ENCODE results near the gene ANO10.

DNA sequence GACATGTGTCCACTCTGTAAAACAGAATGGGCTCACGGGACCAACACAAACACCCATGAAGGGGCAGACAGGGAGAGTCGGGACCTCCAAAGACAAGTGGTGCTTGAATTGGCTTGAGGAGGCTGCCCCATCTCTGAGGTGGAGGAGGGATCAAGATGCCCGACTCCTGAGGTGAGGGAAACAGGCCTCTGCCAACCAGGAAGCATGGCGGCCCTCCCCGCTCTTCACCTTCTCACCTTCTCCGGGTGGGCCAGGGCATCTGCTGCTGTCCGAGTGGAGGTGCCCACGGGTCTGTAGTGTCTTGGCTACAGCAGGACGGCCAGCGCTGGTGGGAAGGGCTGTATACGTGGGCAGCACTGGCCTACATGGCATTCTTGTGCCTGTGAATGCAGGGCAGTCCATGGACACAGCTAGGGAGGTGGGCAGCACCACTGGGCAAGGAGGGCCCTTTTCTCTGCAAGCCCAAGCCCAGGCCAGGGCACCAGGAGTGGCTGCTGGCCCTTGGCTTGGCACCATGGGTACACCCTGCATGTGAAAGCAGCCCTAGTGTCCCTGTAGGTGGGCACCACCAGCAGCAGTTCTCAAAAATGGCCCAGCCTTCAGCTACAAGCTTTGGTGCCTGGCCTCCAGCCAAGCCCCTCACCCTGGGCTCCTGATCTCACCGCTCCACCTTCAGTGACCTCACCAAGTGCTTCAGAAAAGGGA, 256.1 kb downstream of the ANO10 start:
- no peak for TF ChIP-seq CTCF (IDR thresholded peaks at IDR 0.05 in 8 of 11, conservative IDR thresholded peaks at IDR 0.05 in 3 of 11)
- TF ChIP-seq POLR2A (IDR thresholded peaks at IDR 0.05): no peak

Data from spleen (tissue), 7 donors.